Adrenal gland (tissue), 12 donors: ENCODE results near the gene PARD3B. TPM values are rescaled to one million over a fixed set of nuclear protein-coding genes. Genes with fewer than 3 reads are reported as not detected.

Experiments used
- DNase-seq, 7 donors: peaks; one replicate each; pipeline ENCODE4 v3.0.0-alpha.2; 2019 to 2020
- H3K27ac ChIP-seq, 5 donors: fragments of 200-600 bp; sonication (generic) in 4 of 5; 1 replicate in 3 of 5; 2 replicates in 2 of 5; pipeline versions ENCODE4 v1.5.1 to v1.8.0; 2016 to 2020; ENCODE audit warnings: mild to moderate bottlenecking in 1 of 5
- H3K27me3 ChIP-seq: fragments of 200-600 bp; 2 replicates; pipeline ENCODE4 v1.8.0; 2021
- H3K36me3 ChIP-seq, 2 donors: fragments of 200-600 bp; replicated peaks in 1 of 2; 1 replicate in 1 of 2; 2 replicates in 1 of 2; pipeline versions ENCODE4 v1.5.1 to v1.8.0; 2018 to 2022
- H3K4me1 ChIP-seq, 2 donors: fragments of 200-600 bp; replicated peaks in 1 of 2; 1 replicate in 1 of 2; 2 replicates in 1 of 2; pipeline versions ENCODE4 v1.5.1 to v1.8.0; 2018 to 2021
- H3K4me3 ChIP-seq, 4 donors: fragments of 200-600 bp; sonication (generic) in 3 of 4; one replicate each; pipeline ENCODE4 v1.5.1; 2016 to 2018
- H3K9me3 ChIP-seq, 3 donors: fragments of 200-600 bp; sonication (generic) in 1 of 3; replicated peaks in 1 of 3; 1 replicate in 2 of 3; 2 replicates in 1 of 3; pipeline versions ENCODE4 v1.5.1 to v1.8.0; 2016 to 2021
- CTCF ChIP-seq, 6 experiments: fragments of 450-650 bp in 4 of 6; fragments of 200-600 bp in 2 of 6; sonication (generic) in 1 of 6; IDR thresholded peaks; 1 replicate in 5 of 6; 2 replicates in 1 of 6; pipeline versions ENCODE4 v1.5.1 to v1.8.0; 2016 to 2021; ENCODE audit warnings: antibody characterized with exemption in 6 of 6, mild to moderate bottlenecking in 2 of 6, moderate library complexity in 1 of 6
- POLR2A ChIP-seq, 2 donors: fragments of 450-650 bp; IDR thresholded peaks; one replicate each; pipeline ENCODE4 v1.6.1; 2017; ENCODE audit warnings: antibody characterized with exemption in 2 of 2, mild to moderate bottlenecking in 2 of 2, moderate library complexity in 1 of 2
- WGBS, 4 donors: extraction: QIAGEN DNeasy Blood & Tissue Kit in 2 of 4; methylation state at CpG; one replicate each; pipeline versions ENCODE4 v1.1.5 to v1.1.7; 2013 to 2017; 5-methylcytosine and 5-hydroxymethylcytosine counted together
- intact Hi-C, 2 donors: fragments of 100-400 bp; cut with DNase I; formaldehyde crosslinking; loops; one replicate each; pipeline versions ENCODE4 v1.14.1 to v1.15.0; 2022 to 2023
- polyA plus RNA-seq, 3 donors: library from polyadenylated mRNA; stranded (reverse); fragments of 200-250 nt in 2 of 3; fragments of 350-450 nt in 1 of 3; fragmentation: Illumina TruSeq in 1 of 3; extraction: RNeasy Lipid Tissue Mini Kit (QIAGEN cat#74804) in 1 of 3; gene quantifications; one replicate each; pipeline ENCODE4 v1.2.3, GENCODE V29; 2013 to 2014
- total RNA-seq, 9 donors: library from RNA; depleted of rRNA in 4 of 9; stranded (reverse); fragments of >200 nt in 4 of 9; fragments of 120-200 nt in 1 of 9; fragmentation: NEBNext Ultra II Directional in 1 of 9; extraction: Animal tissue kit (Norgen Biotek cat#: 25700) in 1 of 9; gene quantifications; one replicate each; pipeline versions ENCODE4 v1.1.0 to v1.2.4, GENCODE V29; 2013 to 2023
- donor health status: healthy with polysubstance abuse.
- donor health status: Bipolar disorder and iron deficiency.
- donor health status: DM: yes; HTN: yes; CAD: no.
- donor health status: DM: no; HTN: no; CAD: no.
- donor health status: DM: no; HTN: no; CAD: no.
- donor health status: DM: yes; HTN: yes; CAD: no.

PARD3B gene
- total and polyA plus RNA-seq, 12 donors = 1.9 to 20.4 (median 9.5) TPM

- DNase-seq = no peak
- Histone ChIP-seq H3K36me3 (no peaks in the 10 kb centered on the region), H3K27ac (no peak overlapping the region), H3K9me3 (no peaks in the 10 kb centered on the region), H3K4me3 (no peak overlapping the region), H3K27me3 (no peaks in the 10 kb centered on the region), H3K4me1 (peaks cover 0 to 20% of the 10 kb centered on the region in 2 donors)
- intact Hi-C loops = no loop called here
- WGBS, 4 donors = 6 to 9% (median 7%) methylated on average over 3 of the region's 3 CpGs
- TF ChIP-seq CTCF (IDR thresholded peaks at IDR 0.05) (no peak), POLR2A (IDR thresholded peaks at IDR 0.05) (no peak)
These were observed 862.7 kb downstream of the PARD3B start for GRCh38 chr2:205407984-205408383.

GRCh38 chr2:205408696-205409095 is 863.4 kb downstream of the PARD3B start:
- DNase-seq = no peak
- Histone ChIP-seq H3K36me3 (no peaks in the 10 kb centered on the region), H3K27ac (no peak overlapping the region), H3K9me3 (no peaks in the 10 kb centered on the region), H3K4me1 (peaks cover 0 to 20% of the 10 kb centered on the region in 2 donors), H3K27me3 (no peaks in the 10 kb centered on the region), H3K4me3 (no peak overlapping the region)
- intact Hi-C loops = no loop called here
- no peak for TF ChIP-seq CTCF (IDR thresholded peaks at IDR 0.05)
- TF ChIP-seq POLR2A (IDR thresholded peaks at IDR 0.05) = no peak

- Histone ChIP-seq H3K4me3 (no peak overlapping the region), H3K9me3 (no peaks in the 10 kb centered on the region), H3K4me1 (peaks cover 0 to 20% of the 10 kb centered on the region in 2 donors), H3K27ac (no peak overlapping the region), H3K36me3 (no peaks in the 10 kb centered on the region), H3K27me3 (no peaks in the 10 kb centered on the region)
- no peak for DNase-seq
- 63 to 89% (median 76%) methylated on average over 3 of the region's 3 CpGs for WGBS, 4 donors
- no peak for TF ChIP-seq CTCF (IDR thresholded peaks at IDR 0.05)
- TF ChIP-seq POLR2A (IDR thresholded peaks at IDR 0.05) = no peak
- intact Hi-C loops = no loop called here
These were observed 864.1 kb downstream of the PARD3B start for GRCh38 chr2:205409411-205409810.

GRCh38 chr2:205411558-205411957 is 866.3 kb downstream of the PARD3B start:
- no peak for DNase-seq
- H3K4me3 ChIP-seq = no peak overlapping the region
- H3K36me3 ChIP-seq = no peaks in the 10 kb centered on the region
- peaks cover 0 to 20% of the 10 kb centered on the region in 2 donors for H3K4me1 ChIP-seq
- H3K9me3 ChIP-seq = no peaks in the 10 kb centered on the region
- H3K27ac ChIP-seq = no peak overlapping the region
- intact Hi-C loops = no loop called here
- no peaks in the 10 kb centered on the region for H3K27me3 ChIP-seq
- 55 to 89% (median 80%) methylated on average over 3 to 4 of the region's 4 CpGs for WGBS, 4 donors
- TF ChIP-seq CTCF (IDR thresholded peaks at IDR 0.05) = no peak
- no peak for TF ChIP-seq POLR2A (IDR thresholded peaks at IDR 0.05)
